ENCODE data around the gene TMEM80.

Gene TMEM80

GRCh38 chr11:745428-745827 is 49.8 kb downstream of the TMEM80 start:
- DNase-seq (ENCODE audit: low read depth in 2 of 2), result no peak

- no peak for DNase-seq (ENCODE audit: low read depth in 2 of 2)
Observed at GRCh38 chr11:746289-747157, 50.9 kb downstream of the TMEM80 start.

GRCh38 chr11:747158-748006 is 51.8 kb downstream of the TMEM80 start, which contains the start of gene TALDO1:
Gene TALDO1 (plus strand): TSS chr11:747464. CDS start chr11:747482, 18 bp downstream.
- peak; percentile 50 to 72 for DNase-seq (ENCODE audit: low read depth in 2 of 2)

DNA sequence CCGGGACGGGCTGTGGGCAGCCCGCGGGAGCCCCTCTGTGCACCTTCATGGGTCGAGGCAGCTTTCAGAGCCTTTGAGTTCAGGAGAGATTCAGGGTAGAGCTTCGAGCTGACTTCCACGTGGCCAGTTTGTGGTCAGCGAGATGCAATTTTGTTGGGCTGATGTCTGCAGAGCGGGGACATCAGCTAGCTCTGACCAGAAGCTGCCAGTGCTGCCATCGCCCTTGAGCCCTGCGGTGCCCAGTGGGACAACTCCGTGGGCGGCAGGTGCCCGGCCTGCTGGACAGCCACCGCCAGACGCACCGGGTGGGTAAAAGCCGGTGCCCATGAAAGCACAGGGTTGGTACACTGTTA is 52.4 kb downstream of the TMEM80 start:
- DNase-seq (ENCODE audit: low read depth in 2 of 2), result no peak

- no peak for DNase-seq (ENCODE audit: low read depth in 2 of 2)
Observed at GRCh38 chr11:749731-750130, 54.1 kb downstream of the TMEM80 start.
